ENCODE data around the gene MAPRE2. TPM values are rescaled to one million over a fixed set of nuclear protein-coding genes. Genes with fewer than 3 reads are reported as not detected.
A peak's percentile ranks its signal among the peaks of the same experiment; 100 is the strongest.

Gene MAPRE2
- total and polyA plus RNA-seq, 4 donors = 12.5 to 57.8 (median 19.8) TPM

GRCh38 chr18:35189510-35189909, 148.3 kb downstream of the MAPRE2 start:
- no peak for ATAC-seq (ENCODE audit: insufficient read depth, low FRiP score)

DNA sequence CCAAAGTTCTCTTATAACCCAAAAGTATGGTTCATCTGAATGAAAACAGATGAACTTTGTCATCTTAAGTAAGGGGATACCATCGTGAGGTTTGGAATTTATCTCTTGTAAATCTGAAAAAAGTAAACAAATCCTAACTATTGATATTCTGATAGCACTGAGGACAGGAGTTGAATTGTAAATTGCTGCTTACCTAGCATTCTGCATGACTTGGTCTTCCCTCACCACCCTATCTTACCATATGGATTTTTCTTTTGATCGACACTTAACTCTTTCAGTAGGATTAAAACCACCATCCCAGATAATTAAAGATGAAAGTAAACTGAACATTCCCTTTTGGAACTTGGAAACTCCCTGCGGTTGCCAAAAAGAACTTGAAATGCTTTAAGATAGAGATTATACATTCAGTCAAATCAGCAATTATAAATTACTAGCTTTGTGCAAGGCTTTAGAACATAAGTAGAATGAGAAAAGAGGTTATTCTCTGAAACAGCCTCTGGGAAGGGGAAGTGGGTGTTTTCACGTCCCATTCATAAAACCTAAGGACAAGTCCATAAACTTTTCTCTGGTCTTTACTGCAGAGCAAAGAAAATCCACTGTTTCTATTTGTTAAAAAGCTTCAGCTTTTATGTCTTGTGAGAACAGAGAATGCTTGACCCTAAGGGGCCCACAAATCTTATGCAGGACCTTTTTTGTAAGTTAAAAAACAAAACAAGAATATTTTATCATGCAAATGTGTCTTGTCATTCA, 149.9 kb downstream of the MAPRE2 start:
- no peak for DNase-seq

More at GRCh38 chr18:35189510-35189909, 148.3 kb downstream of the MAPRE2 start:
- Histone ChIP-seq H3K27ac (ENCODE audit: low read depth in 1 of 2, low read length in 1 of 2) (no peak overlapping the region), H3K4me1 (ENCODE audit: control insufficient read depth in 5 of 5, insufficient read depth in 5 of 5, low read length in 5 of 5) (peaks cover 0 to 19% (median 0%) of the 10 kb centered on the region in 5 donors), H3K9me3 (ENCODE audit: control insufficient read depth in 4 of 4, insufficient read depth in 3 of 4, low read length in 3 of 4) (no peaks in the 10 kb centered on the region), H3K9ac (ENCODE audit: insufficient read depth in 1 of 2, low read length in 2 of 2) (no peak overlapping the region), H3K27me3 (ENCODE audit: control insufficient read depth in 3 of 3, insufficient read depth in 3 of 3, low read length in 2 of 3) (no peaks in the 10 kb centered on the region), H3K4me3 (no peak overlapping the region), H3K36me3 (ENCODE audit: control insufficient read depth in 4 of 4, insufficient read depth in 4 of 4, low read length in 4 of 4) (no peaks in the 10 kb centered on the region)
- TF ChIP-seq, protein P1, sequence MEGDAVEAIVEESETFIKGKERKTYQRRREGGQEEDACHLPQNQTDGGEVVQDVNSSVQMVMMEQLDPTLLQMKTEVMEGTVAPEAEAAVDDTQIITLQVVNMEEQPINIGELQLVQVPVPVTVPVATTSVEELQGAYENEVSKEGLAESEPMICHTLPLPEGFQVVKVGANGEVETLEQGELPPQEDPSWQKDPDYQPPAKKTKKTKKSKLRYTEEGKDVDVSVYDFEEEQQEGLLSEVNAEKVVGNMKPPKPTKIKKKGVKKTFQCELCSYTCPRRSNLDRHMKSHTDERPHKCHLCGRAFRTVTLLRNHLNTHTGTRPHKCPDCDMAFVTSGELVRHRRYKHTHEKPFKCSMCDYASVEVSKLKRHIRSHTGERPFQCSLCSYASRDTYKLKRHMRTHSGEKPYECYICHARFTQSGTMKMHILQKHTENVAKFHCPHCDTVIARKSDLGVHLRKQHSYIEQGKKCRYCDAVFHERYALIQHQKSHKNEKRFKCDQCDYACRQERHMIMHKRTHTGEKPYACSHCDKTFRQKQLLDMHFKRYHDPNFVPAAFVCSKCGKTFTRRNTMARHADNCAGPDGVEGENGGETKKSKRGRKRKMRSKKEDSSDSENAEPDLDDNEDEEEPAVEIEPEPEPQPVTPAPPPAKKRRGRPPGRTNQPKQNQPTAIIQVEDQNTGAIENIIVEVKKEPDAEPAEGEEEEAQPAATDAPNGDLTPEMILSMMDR (IDR thresholded peaks at IDR 0.05; ENCODE audit: control extremely low read depth, extremely low read depth) = no peak
- 65 to 91% methylated on average over 1 of the region's 1 CpG for WGBS, 2 donors
- DNase-seq = peak in 2 of 3 donors; percentile 22 to 42

GRCh38 chr18:35191698-35192025, 150.4 kb downstream of the MAPRE2 start:
- H3K36me3 ChIP-seq (ENCODE audit: control insufficient read depth in 4 of 4, insufficient read depth in 4 of 4, low read length in 4 of 4) = no peaks in the 10 kb centered on the region
- 86 to 90% methylated on average over 5 of the region's 5 CpGs for WGBS, 2 donors
- H3K4me1 ChIP-seq (ENCODE audit: control insufficient read depth in 5 of 5, insufficient read depth in 5 of 5, low read length in 5 of 5) = peaks cover 0 to 9% (median 0%) of the 10 kb centered on the region in 5 donors
- H3K9ac ChIP-seq (ENCODE audit: insufficient read depth in 1 of 2, low read length in 2 of 2) = no peak overlapping the region
- DNase-seq = no peak
- no peak overlapping the region for H3K27ac ChIP-seq (ENCODE audit: low read depth in 1 of 2, low read length in 1 of 2)
- no peak for ATAC-seq (ENCODE audit: insufficient read depth, low FRiP score)
- no peaks in the 10 kb centered on the region for H3K9me3 ChIP-seq (ENCODE audit: control insufficient read depth in 4 of 4, insufficient read depth in 3 of 4, low read length in 3 of 4)
- TF ChIP-seq, protein P1 (IDR thresholded peaks at IDR 0.05; ENCODE audit: control extremely low read depth, extremely low read depth) = no peak
- no peak overlapping the region for H3K4me3 ChIP-seq
- H3K27me3 ChIP-seq (ENCODE audit: control insufficient read depth in 3 of 3, insufficient read depth in 3 of 3, low read length in 2 of 3) = no peaks in the 10 kb centered on the region

More for the DNA sequence above, 149.9 kb downstream of the MAPRE2 start:
- Histone ChIP-seq H3K4me1 (ENCODE audit: control insufficient read depth in 5 of 5, insufficient read depth in 5 of 5, low read length in 5 of 5) (peaks cover 0 to 12% (median 0%) of the 10 kb centered on the region in 5 donors), H3K4me3 (no peak overlapping the region), H3K27me3 (ENCODE audit: control insufficient read depth in 3 of 3, insufficient read depth in 3 of 3, low read length in 2 of 3) (no peaks in the 10 kb centered on the region), H3K27ac (ENCODE audit: low read depth in 1 of 2, low read length in 1 of 2) (no peak overlapping the region), H3K36me3 (ENCODE audit: control insufficient read depth in 4 of 4, insufficient read depth in 4 of 4, low read length in 4 of 4) (no peaks in the 10 kb centered on the region), H3K9me3 (ENCODE audit: control insufficient read depth in 4 of 4, insufficient read depth in 3 of 4, low read length in 3 of 4) (no peaks in the 10 kb centered on the region), H3K9ac (ENCODE audit: insufficient read depth in 1 of 2, low read length in 2 of 2) (no peak overlapping the region)
- no peak for ATAC-seq (ENCODE audit: insufficient read depth, low FRiP score)
- 69 to 73% methylated on average over 4 of the region's 4 CpGs for WGBS, 2 donors
- TF ChIP-seq, protein P1 (IDR thresholded peaks at IDR 0.05; ENCODE audit: control extremely low read depth, extremely low read depth) = no peak
